ENCODE data around the gene TMEM40.
"Not testable (repeated sequence)": the region's sequence is repeated elsewhere in the genome, so short reads cannot be mapped to it uniquely, and the experiment has no call there.

Gene TMEM40

DNA sequence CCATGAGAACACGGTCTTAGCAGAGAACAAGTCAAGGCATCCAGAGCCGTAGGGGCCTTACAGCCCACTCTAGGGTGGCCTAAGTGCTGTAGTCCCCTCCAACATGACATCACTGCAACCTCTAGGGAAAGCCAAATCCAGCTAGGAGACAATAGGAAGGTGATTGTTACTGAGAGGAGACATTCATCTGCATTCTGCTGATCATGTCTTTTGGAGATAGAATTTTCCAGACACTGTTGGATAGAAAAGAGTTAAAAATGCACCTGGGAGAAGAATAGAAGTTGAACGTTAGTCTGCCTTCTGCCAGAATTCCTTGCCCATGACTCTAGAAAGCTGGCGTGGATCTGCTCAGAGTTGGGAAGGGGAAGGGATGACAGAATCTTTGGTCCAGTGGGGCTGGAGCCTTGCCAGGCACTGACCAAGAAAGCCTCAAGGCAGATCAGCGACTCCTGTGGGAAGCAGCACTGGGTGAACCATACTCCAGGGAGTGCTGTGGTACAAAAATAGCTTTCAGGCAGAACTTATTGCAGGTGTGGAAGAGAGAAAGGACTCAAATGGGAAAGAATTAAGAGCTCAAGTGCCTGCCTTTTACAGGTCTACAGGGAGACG, 50.4 kb downstream of the TMEM40 start:
- TF ChIP-seq, protein P1, sequence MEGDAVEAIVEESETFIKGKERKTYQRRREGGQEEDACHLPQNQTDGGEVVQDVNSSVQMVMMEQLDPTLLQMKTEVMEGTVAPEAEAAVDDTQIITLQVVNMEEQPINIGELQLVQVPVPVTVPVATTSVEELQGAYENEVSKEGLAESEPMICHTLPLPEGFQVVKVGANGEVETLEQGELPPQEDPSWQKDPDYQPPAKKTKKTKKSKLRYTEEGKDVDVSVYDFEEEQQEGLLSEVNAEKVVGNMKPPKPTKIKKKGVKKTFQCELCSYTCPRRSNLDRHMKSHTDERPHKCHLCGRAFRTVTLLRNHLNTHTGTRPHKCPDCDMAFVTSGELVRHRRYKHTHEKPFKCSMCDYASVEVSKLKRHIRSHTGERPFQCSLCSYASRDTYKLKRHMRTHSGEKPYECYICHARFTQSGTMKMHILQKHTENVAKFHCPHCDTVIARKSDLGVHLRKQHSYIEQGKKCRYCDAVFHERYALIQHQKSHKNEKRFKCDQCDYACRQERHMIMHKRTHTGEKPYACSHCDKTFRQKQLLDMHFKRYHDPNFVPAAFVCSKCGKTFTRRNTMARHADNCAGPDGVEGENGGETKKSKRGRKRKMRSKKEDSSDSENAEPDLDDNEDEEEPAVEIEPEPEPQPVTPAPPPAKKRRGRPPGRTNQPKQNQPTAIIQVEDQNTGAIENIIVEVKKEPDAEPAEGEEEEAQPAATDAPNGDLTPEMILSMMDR (IDR thresholded peaks at IDR 0.05; ENCODE audit: low read depth, low read length) = peak; percentile 18
- DNase-seq (ENCODE audit: low read depth in 2 of 2) = peak; percentile 74 to 76
- no peak overlapping the region for H3K4me3 ChIP-seq (replicated peaks in 1 of 2; ENCODE audit: low read depth in 2 of 2, low read length in 2 of 2)

DNA sequence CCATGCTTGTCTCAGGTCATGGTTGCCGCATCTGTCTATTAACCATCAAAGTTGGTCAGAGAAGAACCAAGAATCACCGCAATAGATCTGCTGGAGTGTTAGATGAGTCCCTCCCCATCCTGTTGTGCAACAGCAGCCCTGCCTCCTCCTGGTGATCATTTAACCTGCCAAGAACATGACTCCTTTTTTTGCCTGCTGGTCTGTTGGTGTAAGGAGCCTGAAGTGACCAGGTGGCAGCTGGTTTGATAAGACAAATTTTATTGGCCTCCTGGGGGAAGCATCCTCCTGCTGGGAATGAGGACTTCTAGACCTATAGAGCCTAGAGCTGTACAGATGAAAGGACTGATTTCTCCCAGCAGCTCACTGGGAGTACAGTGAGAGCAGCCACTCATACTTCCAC, 51.6 kb downstream of the TMEM40 start:
- H3K4me3 ChIP-seq (replicated peaks in 1 of 2; ENCODE audit: low read depth in 2 of 2, low read length in 2 of 2) = no peak overlapping the region
- DNase-seq (ENCODE audit: low read depth in 2 of 2) = peak; percentile 42 to 44
- TF ChIP-seq, protein P1 (IDR thresholded peaks at IDR 0.05; ENCODE audit: low read depth, low read length) = no peak

DNA sequence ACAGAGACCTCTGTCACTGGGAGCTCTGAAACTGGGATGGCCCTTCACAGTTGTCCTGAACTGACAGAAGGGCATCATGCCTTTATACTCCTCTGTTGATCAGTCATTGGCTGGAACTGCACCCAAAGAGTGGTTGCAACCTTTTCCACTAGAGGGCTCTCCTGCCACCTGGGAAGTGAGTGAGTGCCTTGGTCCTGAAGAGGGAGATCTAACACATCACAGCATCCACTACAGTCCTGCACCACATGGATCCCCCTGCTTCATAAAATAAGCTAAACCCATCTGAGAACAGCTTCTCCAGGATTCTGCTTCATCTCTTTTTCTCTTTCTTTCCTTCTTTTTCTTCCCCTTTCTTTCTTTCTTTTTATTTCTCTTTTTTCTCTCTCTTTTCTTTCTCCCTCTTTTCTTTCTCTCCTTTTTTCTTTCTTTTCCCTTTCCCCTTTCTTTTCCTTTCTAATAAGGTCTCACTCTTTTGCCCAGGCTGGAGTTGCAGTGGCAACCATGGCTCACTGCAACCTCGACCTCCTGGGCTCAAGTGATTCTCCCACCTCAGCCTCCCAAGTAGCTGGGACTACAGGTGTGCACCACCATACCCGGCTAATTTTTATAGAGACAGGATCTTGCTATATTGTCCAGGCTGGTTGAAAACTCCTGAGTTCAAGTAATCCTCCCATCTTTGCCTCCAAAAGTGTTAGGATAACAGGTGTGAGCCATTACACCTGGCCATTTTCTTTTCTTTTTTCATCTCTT, 52.4 kb downstream of the TMEM40 start:
- H3K4me3 ChIP-seq (replicated peaks in 1 of 2; ENCODE audit: low read depth in 2 of 2, low read length in 2 of 2) = no peak overlapping the region
- DNase-seq (ENCODE audit: low read depth in 2 of 2) = peak; percentile 77 to 79
- TF ChIP-seq, protein P1 (IDR thresholded peaks at IDR 0.05; ENCODE audit: low read depth, low read length) = peak; percentile 91

DNA sequence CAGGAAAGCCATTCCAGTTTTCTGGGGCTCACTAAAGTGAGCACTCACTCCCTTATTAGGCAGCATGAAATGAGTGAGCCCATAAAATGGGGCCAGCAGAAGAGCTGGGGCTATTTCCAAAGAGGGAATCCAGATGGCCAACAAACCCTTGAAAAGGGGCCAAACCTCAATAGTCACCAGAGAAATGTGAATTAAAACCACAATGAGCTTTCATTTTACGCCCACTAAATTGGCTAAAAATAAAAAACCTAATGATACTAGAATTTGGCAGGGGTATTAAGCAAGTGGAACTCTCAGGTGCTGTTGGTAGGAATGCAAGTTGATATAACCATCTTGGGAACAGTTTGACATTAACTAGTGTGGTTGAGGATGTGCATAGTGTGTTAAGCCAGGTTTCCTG, 53.1 kb downstream of the TMEM40 start:
- no peak overlapping the region for H3K4me3 ChIP-seq (replicated peaks in 1 of 2; ENCODE audit: low read depth in 2 of 2, low read length in 2 of 2)
- TF ChIP-seq, protein P1 (IDR thresholded peaks at IDR 0.05; ENCODE audit: low read depth, low read length) = no peak
- peak; percentile 35 to 51 for DNase-seq (ENCODE audit: low read depth in 2 of 2)

DNA sequence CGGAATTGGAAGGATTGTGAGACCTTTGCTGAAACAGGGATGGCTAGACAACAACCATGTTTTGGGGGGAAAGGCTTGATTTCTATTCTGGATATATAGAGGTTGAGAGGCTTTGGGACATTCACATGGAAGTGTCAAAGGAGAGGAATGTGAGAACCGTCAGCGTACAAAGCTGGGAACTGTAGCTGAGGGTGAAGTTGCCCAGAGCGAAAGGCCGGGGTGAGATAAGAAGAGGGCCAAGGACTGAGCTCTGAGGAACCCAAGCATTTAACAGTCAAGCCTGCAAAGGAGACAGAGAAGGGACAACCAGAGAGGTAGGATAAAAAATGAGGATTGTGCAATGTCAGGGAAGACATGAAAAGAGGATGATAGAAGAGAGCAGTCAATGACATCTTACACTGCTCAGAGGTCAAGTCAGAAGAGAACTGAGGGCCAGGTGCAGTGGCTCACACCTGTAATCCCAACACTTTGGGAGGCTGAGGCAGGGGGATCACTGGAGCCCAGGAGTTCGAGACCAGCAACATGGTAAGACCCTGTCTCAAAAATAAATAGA, 53.6 kb downstream of the TMEM40 start:
- no peak overlapping the region for H3K4me3 ChIP-seq (replicated peaks in 1 of 2; ENCODE audit: low read depth in 2 of 2, low read length in 2 of 2)
- no peak for DNase-seq (ENCODE audit: low read depth in 2 of 2)
- TF ChIP-seq, protein P1 (IDR thresholded peaks at IDR 0.05; ENCODE audit: low read depth, low read length) = no peak

DNA sequence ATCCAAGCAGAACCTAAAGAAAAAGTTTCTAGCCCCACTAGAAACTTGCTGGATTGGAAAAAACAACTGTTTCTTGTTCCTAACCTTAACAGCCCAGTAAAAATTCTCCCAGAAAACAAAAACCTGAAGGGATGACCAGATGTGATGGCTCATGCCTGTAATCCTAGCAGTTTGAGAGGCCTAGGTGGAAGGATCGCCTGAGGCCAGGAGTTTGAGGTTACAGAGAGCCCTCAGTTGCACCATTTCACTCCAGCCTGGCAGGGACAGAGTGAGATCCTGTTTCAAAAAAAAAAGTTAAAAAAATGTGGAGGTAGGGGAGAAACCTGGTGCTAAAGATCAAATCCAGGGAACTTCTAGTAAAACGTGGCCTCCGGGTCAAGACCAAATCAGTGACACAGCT, 56.6 kb downstream of the TMEM40 start:
- H3K4me3 ChIP-seq (replicated peaks in 1 of 2; ENCODE audit: low read depth in 2 of 2, low read length in 2 of 2) = no peak overlapping the region
- TF ChIP-seq, protein P1 (IDR thresholded peaks at IDR 0.05; ENCODE audit: low read depth, low read length) = no peak
- DNase-seq (ENCODE audit: low read depth in 2 of 2) = no peak

DNA sequence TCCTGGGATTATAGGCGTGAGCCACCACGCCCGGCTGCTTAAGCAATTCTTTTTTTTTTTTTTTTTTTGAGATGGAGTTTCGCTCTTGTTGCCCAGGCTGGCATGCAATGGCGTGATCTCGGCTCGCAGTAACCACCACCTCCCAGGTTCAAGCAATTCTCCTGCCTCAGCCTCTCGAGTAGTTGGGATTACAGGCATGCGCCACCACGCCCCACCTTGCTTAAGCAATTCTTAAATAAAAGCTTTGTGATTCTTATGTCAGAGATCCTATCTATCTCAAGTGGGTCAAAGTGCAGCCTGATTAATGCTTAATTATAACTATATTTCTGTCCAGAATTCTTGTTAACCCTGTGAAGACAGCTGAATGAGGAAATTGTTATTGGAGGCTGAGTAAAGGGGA, 57.5 kb downstream of the TMEM40 start:
- not testable (repeated sequence) for DNase-seq (ENCODE audit: low read depth in 2 of 2)

More for the DNA sequence above, 57.5 kb downstream of the TMEM40 start:
- H3K4me3 ChIP-seq (replicated peaks in 1 of 2; ENCODE audit: low read depth in 2 of 2, low read length in 2 of 2) = not testable (repeated sequence)
